Vagina (tissue), 2 donors: Measurements from ENCODE around the gene GOLGA2.

Source experiments
- CTCF ChIP-seq, 3 experiments: fragments of 450-650 bp in 2 of 3; fragments of 200-600 bp in 1 of 3; sonication (generic) in 1 of 3; IDR thresholded peaks; one replicate each; pipeline ENCODE4 v1.5.1; 2017 to 2019; ENCODE audit warnings: antibody characterized with exemption in 3 of 3, mild to moderate bottlenecking in 2 of 3, moderate library complexity in 2 of 3
- POLR2AphosphoS5 ChIP-seq, 2 donors: sonication (generic); formaldehyde crosslinking; IDR thresholded peaks; one replicate each; pipeline ENCODE4 v1.9.0; 2017; ENCODE audit warnings: antibody characterized with exemption in 2 of 2, mild to moderate bottlenecking in 2 of 2, low read depth in 1 of 2; ENCODE audit not compliant: insufficient read depth in 1 of 2

GRCh38 chr9:128249558-128249907 is 26.3 kb downstream of the GOLGA2 start:
- TF ChIP-seq POLR2AphosphoS5 (IDR thresholded peaks at IDR 0.05; ENCODE audit: insufficient read depth in 1 of 2, low read depth in 1 of 2) = no peak
- TF ChIP-seq CTCF (IDR thresholded peaks at IDR 0.05) = no peak
